ENCODE data around the gene TTN.

TTN gene

GRCh38 chr2:178807227-178808008 is at the start of gene TTN:
Gene TTN, minus strand, starts transcription at chr2:178807423. Its CDS starts 2,781 bp downstream, at chr2:178804642.
- DNase-seq (ENCODE audit: low read depth, low spot score): no peak

GRCh38 chr2:178855151-178855550 is 47.9 kb upstream of the TTN start:
- no peak for DNase-seq (ENCODE audit: low read depth, low spot score)

- no peak for DNase-seq (ENCODE audit: low read depth, low spot score)
Measured at GRCh38 chr2:178848335-178848734, 41.1 kb upstream of the TTN start.

- DNase-seq (ENCODE audit: low read depth, low spot score): no peak
Measured at GRCh38 chr2:178846458-178846802, 39.2 kb upstream of the TTN start.

- no peak for DNase-seq (ENCODE audit: low read depth, low spot score)
Measured at GRCh38 chr2:178845566-178846457, 38.6 kb upstream of the TTN start.

GRCh38 chr2:178844701-178845100 is 37.5 kb upstream of the TTN start:
- no peak for DNase-seq (ENCODE audit: low read depth, low spot score)

- no peak for DNase-seq (ENCODE audit: low read depth, low spot score)
Measured at GRCh38 chr2:178844269-178844668, 37.0 kb upstream of the TTN start.

GRCh38 chr2:178843697-178844096 is 36.5 kb upstream of the TTN start:
- DNase-seq (ENCODE audit: low read depth, low spot score): no peak

GRCh38 chr2:178836807-178837206 is 29.6 kb upstream of the TTN start:
- DNase-seq (ENCODE audit: low read depth, low spot score): no peak

GRCh38 chr2:178834086-178834485 is 26.9 kb upstream of the TTN start:
- no peak for DNase-seq (ENCODE audit: low read depth, low spot score)

- no peak for DNase-seq (ENCODE audit: low read depth, low spot score)
Measured at GRCh38 chr2:178833382-178833781, 26.2 kb upstream of the TTN start.

- DNase-seq (ENCODE audit: low read depth, low spot score): no peak
Measured at GRCh38 chr2:178830451-178830850, 23.2 kb upstream of the TTN start.

- no peak for DNase-seq (ENCODE audit: low read depth, low spot score)
Measured at GRCh38 chr2:178829981-178830380, 22.8 kb upstream of the TTN start.

- DNase-seq (ENCODE audit: low read depth, low spot score): no peak
Measured at GRCh38 chr2:178829299-178829960, 22.2 kb upstream of the TTN start.

- DNase-seq (ENCODE audit: low read depth, low spot score): no peak
Measured at GRCh38 chr2:178828486-178828881, 21.3 kb upstream of the TTN start.

- DNase-seq (ENCODE audit: low read depth, low spot score): no peak
Measured at GRCh38 chr2:178827739-178828485, 20.7 kb upstream of the TTN start.

- DNase-seq (ENCODE audit: low read depth, low spot score): no peak
Measured at GRCh38 chr2:178827111-178827510, 19.9 kb upstream of the TTN start.

- DNase-seq (ENCODE audit: low read depth, low spot score): no peak
Measured at GRCh38 chr2:178825183-178825582, 18.0 kb upstream of the TTN start.

GRCh38 chr2:178824181-178824580 is 17.0 kb upstream of the TTN start:
- DNase-seq (ENCODE audit: low read depth, low spot score): no peak

- no peak for DNase-seq (ENCODE audit: low read depth, low spot score)
Measured at GRCh38 chr2:178819992-178820391, 12.8 kb upstream of the TTN start.

- no peak for DNase-seq (ENCODE audit: low read depth, low spot score)
Measured at GRCh38 chr2:178819147-178819875, 12.1 kb upstream of the TTN start.
